Measurements from ENCODE around the gene WARS2.

DNA sequence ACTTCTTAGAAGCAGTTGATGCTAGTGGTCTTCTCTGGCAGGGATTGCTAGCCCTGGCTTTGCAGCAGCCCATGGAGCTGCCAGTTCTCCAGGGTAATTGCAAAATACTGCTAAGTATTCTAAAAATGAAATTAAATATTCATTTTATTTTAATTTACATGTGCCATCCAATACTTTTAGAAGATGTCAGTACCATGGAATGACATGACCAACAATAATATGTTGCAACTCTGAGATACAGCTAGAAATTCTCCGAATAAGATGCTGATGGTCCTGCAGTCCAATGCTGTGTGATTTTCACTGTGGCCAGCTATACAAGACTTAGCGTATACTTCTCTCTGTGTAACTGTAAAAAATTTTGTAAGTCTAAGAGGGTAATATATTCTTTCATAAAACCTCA, 20.0 kb upstream of the WARS2 start:
- TF ChIP-seq EZH2 (IDR thresholded peaks at IDR 0.05; ENCODE audit: borderline replicate concordance) (no peak), CTCF (IDR thresholded peaks at IDR 0.05; ENCODE audit: poor library complexity) (no peak), EZH2phosphoT487 (IDR thresholded peaks at IDR 0.05; ENCODE audit: low read depth, severe bottlenecking, unreplicated experiment) (no peak)

Data from hepatocyte (in vitro differentiated cells).